HG03108 (cell line): ENCODE measurements around the gene HACD1.
A peak's percentile ranks its signal among the peaks of the same experiment; 100 is the strongest.

Experiments used
- ATAC-seq: cut with Tn5 transposase; IDR thresholded peaks from one replicate; pipeline ENCODE4 v1.9.1; 2021; ENCODE audit warnings: moderate library complexity; ENCODE audit not compliant: unreplicated experiment

Gene HACD1, protein sequence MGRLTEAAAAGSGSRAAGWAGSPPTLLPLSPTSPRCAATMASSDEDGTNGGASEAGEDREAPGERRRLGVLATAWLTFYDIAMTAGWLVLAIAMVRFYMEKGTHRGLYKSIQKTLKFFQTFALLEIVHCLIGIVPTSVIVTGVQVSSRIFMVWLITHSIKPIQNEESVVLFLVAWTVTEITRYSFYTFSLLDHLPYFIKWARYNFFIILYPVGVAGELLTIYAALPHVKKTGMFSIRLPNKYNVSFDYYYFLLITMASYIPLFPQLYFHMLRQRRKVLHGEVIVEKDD

DNA sequence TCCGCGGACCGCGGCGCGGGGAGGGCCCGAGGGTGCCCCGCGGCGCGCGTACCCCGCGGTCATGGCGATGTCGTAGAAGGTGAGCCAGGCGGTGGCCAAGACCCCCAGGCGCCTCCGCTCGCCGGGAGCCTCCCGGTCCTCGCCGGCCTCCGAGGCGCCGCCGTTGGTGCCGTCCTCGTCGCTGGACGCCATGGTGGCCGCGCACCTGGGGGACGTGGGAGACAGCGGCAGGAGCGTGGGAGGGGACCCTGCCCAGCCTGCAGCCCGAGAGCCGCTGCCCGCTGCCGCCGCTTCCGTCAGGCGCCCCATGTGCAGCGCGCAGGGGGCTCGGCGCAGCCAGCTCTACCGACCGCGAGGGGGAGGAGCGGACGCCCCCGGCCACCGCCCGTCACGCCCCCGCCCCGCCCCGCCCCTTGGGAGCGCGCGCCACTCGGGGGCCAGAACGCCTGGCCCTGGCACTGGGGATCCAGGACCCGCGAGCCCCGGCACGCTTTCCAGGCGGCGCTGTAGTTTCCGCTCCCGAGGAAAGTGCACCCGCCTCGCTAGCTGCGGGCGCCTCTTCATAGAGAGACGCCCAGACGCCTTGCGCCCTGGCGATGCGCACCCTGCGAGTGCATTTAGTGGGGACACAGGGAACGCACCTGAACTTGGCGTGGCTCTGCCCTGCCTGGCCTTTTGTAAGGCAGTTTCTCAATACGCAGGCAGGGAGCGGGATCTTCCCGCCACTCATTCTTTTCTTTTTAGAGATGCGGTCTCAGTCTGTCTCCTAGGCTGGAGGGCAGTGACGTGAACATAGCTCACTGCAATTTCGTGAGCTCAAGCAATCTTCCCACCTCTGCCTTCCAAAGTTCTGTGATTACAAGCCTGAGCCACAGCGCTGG lies at the start of gene HACD1:
TSS of gene HACD1 (minus strand) at position 344 of the 881 bp plus-strand sequence. CDS start at position 309, 35 bp downstream.
- ATAC-seq = peak; percentile 73

DNA sequence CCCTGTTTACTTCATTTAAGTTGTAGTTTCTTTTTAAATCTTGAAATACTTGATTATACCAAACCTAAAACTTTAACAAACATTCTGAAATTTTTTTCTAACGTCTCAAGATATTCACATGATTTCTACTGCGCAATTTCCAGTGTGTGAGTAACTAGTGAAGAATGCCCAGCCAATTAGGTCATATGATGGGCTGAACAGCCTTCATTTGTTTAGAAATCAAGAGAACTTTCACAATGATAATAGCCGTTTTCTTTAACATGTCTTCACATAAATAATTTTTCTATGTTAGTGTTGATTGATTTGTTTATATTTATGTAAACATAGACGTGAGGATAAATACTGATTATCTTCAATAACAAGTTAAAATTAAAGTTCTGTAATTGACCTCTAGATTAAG lies 48.6 kb upstream of the HACD1 start:
- ATAC-seq = no peak

DNA sequence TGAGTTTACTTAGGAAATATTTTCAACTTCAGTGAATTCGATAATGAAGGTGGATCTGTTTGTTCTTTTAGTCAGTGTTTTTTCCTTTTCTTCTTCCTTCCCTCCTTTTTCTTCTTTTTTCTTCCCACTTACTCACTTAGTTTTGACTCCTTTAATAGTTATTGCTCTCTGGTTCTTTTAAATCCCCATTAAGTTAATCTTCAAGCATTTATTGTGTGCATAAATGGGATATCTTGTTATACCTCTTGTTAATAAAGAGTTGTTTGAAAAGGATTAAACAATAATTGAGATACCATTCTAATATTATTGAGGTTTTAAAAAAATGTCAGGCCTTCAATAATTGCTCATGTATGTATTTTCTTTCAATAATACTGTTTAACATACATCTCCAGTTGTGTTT lies 46.3 kb upstream of the HACD1 start:
- ATAC-seq = no peak

DNA sequence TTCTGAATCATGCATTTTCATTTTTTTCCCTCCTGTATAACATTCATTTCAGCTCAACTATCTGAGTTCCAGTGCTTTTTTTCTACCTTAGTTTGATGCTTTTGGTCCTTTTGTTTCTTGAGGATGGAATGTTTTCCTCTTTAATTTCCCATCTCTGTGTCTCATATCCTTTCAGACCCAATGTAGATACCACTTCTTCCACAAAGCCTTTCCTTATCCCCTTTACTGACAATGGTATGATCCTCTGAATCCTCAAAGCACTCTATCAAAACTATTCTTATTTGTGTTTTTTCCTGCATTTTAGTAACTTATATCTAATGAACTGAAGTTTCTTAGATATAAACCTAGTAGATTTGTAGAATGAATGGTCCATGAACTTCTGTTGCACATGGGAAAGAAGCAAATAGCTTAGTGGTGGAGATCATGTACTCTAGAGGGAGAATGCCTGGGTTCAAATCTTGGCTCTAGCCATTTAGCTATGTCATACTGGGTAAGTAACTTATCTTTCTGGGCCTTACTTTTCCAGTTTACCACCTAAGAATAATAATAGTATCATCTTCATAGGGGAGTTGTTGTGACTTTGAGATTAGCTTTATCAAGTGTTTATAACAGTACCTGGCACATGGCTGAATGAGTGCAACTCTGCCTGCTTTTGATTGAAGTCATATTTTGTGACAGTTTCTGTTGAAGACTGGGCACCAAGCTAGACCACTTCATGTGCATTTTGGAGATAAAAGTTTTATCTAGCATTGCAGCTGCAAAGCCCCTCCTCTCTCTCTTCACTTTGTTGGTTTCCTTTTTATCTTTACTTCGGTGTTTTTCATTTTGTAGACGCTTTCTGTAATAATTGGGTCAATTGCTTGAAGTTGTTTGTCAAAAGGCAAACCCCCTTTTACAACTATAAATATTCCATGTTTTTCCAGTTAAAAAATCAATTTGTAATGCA lies 45.3 kb upstream of the HACD1 start:
- ATAC-seq = no peak

DNA sequence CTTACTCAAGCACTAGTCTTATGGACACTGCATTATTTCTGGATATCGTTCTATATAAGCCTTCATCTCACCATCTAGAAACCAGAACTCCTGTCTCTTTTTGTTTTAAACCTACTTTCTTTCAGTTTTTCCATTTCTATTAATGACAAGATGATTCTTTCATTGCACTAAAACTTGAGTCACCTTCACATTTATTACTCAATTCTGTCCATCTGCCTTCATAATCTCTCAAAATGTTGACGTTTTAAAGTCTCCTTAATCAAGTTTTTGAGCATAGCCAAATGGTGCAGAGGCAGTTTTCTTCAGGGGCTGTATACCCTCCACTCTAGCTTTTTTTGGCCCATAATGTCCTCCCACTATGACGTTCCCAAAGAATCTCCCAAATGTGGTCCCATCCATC lies 44.3 kb upstream of the HACD1 start:
- no peak for ATAC-seq

DNA sequence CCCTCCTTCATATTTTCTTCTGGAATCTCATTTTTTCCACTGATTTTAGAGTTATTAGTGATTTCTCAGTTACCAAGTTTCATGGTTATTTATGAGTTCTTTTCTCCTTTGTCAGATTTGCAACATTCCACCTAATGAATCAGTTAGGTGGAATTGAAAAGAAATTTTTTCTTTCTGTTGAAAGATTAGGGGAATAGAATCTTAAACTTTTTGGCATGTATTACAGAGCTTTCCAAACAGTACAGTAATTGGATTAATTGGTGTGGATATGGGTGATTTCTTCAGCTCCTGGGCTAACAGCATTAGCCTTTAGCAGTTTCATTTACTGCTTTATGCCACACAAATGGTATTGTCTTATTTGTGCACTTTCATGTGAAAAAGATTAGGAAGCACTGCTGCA lies 43.7 kb upstream of the HACD1 start:
- ATAC-seq = no peak

DNA sequence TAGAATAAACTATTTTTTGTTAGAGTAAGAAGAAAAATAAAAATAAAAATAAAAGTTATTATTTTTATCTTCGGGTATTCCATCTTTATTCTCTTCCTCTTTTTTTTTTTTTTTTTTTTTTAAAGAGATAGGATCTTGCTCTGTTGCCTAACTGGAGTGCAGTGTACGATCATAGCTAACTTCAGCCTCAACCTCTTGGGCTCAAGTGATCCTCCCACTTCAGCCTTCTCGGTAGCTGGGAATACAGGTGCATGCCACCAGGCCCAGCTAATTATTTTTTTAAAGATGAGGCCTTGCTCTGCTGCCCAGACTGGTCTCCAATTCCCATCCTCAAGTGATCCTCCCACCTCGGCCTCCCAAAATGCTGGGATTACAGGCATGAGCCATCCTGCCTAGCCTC lies 42.2 kb upstream of the HACD1 start:
- no peak for ATAC-seq

DNA sequence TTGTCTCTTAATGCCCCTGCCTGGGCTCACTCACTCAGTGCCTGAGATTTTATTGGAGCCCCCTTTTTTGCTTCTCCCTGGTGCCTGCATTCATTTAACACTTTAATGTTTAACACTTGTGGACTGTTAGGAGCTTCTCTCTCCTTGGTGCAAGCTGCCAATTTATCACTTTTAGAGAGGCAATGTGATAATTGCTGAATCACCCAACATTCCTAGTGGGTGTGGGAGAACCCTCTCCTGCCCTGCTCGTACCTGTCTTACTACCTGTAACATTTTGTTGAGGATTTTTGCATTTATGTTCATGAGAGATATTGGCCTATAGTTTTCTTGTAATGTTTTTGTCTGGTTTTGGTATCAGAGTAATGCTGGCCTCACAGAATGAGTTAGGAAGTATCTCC lies 39.9 kb upstream of the HACD1 start:
- no peak for ATAC-seq

DNA sequence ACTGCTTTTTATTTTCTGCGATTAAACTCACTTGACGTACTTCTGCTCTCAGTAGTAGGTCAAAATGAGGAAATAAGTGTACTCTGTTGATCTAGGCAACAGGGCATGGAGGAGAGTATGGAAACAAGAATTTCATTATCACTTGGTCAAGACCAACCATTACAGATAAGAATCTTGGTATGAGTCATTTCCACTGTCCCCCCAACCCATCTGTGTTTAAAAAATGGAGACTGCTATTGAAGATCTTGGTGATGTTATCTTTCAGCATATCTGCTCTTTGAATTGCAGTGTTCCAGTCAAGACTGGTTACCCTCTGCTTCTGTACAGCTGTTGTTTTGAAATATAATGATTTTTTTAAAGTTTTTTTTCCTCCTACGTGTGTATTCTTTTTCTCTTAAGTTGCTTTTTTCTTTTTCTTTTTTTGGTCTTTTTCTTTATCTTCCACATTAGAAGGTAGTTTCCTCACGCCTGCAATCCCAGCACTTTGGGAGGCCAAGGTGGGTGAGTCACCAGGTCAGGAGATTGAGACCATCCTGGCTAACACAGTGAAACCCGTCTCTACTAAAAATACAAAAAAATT lies 38.5 kb upstream of the HACD1 start:
- peak; percentile 77 for ATAC-seq

DNA sequence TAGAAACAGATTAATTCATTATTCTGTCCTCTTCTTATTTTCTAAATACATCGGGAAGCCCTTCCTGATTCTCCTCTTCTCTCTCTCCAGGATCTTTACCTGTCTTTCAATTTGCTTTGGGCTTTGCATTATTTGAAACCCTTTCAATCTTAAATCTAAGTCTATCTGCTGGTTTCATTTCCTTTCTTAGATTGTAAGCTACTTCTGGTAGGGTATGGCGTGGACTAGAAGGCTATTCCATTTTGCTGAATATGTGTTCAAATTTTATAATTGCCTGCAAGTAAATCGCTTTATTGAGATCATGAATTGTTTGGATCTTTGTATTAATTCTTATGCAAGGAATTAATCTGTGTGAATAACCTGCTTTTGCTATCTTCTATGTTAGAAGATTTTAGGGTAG lies 37.8 kb upstream of the HACD1 start:
- ATAC-seq = peak; percentile 9

DNA sequence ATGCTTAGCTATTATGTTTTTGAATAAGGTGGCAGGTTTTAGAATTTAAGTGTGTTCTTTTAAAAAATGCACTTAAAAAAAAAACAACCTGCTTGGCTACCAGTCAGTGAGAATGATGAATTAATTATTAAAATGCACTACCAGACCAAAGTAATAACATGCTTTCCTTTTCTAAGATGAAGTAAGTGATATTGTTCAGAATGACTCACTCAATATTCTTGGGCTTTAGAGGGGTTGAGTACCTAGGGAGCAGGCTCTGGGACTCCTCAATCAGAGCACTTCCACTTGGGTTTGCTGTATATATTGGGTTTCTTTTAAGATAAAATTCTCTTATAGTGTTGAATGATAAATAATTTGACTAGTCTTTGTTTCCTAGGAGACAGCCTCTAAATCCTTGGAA lies 35.4 kb upstream of the HACD1 start:
- no peak for ATAC-seq

DNA sequence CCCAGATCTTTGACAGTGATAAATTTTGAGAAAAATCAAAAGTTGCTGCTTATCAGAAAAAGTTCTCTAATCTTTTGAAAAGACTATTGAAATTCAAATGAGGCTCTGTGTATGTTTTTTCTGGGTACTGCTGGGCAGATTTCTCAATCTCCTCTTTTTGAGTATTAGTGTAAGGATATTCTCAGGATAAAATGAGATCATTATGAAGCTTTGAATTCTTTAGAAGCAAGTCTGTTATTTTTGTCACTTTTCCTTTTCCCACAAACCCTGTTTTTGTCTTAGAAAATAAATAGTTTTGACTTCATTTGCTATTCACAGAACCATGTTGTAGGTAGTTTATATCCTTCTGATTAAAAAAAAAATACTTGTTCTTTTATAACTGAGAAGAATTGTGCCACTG lies 34.7 kb upstream of the HACD1 start:
- no peak for ATAC-seq

DNA sequence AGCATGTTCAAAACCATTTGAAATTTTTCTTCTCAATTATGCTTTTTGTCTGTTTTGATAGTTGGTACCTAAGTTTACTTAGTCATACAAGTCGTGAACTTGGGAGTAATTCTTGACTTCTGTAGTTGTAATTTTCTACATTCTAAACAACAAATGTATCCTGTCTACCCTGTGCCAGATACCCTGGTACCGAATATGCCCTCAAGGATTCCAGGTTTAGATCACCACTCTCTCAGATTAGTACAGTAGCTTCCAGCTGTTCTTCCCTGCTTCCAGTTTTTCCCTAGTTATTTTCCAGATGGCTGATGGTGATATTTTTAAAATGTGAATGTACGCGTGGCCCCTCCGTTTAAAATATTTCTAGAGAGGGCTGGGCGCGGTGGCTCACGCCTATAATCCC lies 33.2 kb upstream of the HACD1 start:
- no peak for ATAC-seq

DNA sequence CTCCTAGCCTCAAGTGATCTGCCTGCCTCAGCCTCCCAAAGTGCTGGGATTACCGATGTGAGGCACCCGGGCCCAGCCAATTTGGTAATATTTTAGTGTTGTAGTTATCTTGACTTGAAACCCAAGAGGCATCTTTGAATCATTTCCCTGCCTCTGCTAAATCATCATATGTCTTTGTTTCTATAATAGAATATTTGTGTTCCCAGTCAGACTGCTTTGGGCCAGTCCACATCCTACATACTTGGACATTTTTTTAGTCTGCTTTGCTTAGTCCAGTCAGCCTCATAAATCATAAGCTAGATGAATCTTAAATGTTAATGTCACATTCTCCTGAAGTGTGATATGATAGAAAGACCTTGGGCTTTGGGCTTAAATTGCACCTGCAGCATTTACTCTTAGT lies 32.7 kb upstream of the HACD1 start:
- ATAC-seq = no peak

DNA sequence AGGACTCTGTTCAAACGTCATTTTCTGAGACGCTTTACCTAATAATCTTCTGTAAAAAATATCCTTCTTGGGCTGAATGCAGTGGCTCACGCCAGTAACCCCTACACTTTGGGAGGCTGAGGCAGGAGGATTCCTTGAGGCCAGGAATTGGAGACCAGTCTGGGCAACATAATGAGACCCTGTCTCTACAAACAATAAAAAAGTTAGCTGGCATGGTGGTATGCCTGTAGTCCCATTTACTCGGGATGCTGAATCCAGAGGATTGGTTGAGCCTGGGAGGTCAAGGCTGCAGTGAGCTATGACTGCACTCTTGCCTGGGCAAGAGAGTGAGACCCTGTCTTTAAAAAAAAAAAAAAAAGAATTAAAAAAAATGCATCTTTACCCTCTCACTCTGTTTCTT lies 31.9 kb upstream of the HACD1 start:
- ATAC-seq = no peak

DNA sequence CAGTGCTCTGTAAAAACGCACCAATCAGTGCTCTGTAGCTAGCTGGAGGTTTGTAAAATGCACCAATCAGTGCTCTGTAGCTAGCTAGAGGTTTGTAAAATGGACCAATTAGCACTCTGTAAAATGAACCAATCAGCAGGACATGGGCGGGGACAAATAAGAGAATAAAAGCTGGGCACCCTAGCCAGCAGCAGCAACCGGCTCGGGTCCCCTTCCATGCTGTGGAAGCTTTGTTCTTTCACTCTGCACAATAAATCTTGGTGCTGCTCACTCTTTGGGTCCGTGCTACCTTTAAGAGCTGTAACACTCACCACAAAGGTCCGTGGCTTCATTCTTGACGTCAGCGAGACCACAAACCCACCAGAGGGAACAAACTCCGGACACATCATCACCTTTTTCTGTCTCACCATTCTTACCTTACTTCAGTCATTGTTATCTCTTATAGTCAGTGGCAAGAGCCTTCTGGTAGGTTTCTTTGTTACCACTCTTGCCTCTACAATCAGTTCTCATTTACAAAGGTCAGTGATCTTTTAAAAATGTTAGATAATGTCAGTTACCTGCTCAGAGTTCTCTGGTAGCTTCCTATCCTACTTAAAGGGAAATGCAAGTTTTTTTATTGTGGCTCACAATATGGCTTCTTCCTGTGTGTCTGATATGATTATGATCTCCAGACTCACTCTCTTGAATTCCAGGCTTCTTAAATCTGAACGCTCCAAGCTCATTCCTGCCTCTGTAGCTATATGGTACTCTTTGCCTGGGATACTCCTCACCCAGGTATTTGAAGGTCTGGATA lies 31.3 kb upstream of the HACD1 start:
- ATAC-seq = no peak

DNA sequence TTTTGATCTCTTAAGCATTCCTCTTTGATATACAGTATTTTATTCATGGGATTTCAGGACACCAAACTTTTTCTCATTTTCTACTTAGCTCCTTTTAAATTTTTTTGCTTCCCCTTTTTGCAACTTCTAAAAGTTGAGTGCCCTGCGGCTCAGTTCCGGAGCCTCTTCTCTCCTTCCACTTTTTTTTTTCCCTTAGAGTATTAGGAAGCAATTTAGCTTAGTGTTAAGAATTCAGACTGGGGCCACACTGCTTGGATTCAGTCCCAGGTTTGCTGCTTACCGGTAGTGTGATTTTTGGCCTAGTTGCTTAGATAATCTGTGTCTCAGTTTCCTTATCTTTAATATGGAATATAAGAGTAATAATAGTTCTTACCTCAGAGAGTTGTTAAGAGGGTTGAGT lies 30.2 kb upstream of the HACD1 start:
- no peak for ATAC-seq

DNA sequence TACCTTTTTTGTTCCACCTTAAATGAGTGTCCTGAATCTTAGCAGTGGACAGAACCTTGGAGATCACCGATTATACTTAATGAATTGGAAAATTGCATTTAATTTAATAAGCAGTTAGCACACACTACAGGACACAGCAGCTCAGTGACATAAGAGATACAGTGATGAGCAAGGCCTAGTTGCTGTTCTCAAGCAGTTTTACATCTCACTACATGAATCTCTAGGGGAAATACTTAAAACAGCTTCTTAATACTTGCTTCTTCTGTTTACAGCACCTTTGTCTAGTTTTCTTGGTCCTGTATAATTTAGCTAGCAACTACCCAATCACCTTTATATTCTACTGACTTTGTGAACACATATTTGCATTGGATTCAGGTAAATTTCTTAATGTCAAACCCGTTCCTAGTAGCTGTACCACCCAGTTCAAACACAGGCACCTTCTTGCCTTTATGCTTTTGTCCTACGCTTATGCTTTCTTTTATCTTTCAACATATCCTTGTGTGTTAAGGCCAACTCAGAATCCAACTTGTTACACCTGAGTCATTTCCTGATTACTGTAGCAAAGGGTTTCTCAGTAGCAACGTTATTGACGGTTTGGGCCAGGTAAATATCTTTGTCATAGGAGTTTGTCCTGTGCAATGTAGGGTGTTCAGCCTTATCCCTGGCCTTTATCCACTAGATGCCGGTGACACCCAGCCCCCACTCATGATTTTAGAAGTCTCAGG lies 28.6 kb upstream of the HACD1 start:
- ATAC-seq = no peak

DNA sequence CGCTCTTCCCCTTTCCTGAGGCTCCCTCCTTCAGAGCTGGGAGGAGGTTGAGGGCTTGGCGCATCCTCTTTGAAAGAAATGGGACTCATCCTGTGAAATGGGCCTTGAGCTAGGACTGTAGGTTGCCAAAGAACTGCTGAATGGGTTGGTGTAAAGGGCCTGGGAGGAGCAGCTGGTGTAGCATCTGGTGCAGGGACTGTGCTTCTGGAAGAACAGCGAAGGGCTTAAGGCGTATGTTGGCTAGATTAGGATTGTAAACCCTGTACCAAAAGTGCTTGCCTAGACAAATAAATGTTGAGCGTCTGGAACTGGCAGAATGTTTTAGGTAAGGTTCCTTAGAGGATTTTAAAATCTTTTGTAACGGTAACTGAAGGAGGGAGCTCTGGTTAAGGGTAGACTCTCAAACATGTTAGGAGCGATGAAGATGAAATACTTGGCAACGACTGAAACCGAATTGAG lies 27.3 kb upstream of the HACD1 start:
- peak; percentile 17 for ATAC-seq
